GM06990 (cell line): ENCODE measurements around the gene TRIM7.

Experiments used
- DNase-seq: peaks from one replicate; pipeline ENCODE4 v3.0.0-alpha.2; 2011; ENCODE audit not compliant: insufficient read length; ENCODE audit errors: extremely low read depth
- H3K27me3 ChIP-seq: replicated peaks from 2 replicates; pipeline ENCODE4 v1.6.0; 2011; ENCODE audit warnings: low read length; ENCODE audit not compliant: control insufficient read depth, insufficient read depth
- H3K36me3 ChIP-seq: 2 replicates; pipeline ENCODE4 v1.5.1; 2011; ENCODE audit warnings: low read length; ENCODE audit not compliant: control insufficient read depth, insufficient read depth
- H3K4me3 ChIP-seq: replicated peaks from 2 replicates; pipeline ENCODE4 v1.5.1; 2011; ENCODE audit warnings: low read depth, mild to moderate bottlenecking, control low read depth, low read length
- TF ChIP-seq, protein P1 (sequence below): IDR thresholded peaks from 2 replicates; pipeline ENCODE4 v1.5.1; 2011; ENCODE audit warnings: low read length, control low read depth, mild to moderate bottlenecking, inconsistent platforms; ENCODE audit not compliant: insufficient read depth, poor library complexity, severe bottlenecking

Gene TRIM7

DNA sequence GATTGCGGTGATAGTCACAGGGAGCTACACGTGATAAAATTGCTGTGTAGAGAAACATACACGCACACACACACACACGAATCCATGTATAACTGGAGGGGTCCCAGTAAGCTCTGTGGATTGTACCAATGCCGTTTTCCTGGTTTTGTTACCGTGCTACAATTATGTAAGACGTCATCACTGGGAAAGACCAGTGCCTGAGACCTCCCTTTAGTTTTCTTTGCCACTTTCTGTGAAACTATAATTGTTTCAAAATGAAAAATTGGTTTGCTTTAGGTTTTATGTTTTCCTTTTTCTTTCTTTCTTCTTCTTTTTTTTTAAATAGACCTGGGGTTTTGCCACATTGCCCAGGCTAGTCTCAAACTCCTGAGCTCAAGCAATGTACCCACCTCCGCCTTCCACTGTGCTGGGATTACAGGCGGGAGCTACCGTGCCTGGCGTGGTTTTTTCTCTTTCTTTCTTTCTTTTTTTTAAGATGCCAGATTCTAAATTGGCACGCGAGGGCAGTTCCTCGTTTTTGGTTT lies 36.3 kb downstream of the TRIM7 start:
- TF ChIP-seq, protein P1, sequence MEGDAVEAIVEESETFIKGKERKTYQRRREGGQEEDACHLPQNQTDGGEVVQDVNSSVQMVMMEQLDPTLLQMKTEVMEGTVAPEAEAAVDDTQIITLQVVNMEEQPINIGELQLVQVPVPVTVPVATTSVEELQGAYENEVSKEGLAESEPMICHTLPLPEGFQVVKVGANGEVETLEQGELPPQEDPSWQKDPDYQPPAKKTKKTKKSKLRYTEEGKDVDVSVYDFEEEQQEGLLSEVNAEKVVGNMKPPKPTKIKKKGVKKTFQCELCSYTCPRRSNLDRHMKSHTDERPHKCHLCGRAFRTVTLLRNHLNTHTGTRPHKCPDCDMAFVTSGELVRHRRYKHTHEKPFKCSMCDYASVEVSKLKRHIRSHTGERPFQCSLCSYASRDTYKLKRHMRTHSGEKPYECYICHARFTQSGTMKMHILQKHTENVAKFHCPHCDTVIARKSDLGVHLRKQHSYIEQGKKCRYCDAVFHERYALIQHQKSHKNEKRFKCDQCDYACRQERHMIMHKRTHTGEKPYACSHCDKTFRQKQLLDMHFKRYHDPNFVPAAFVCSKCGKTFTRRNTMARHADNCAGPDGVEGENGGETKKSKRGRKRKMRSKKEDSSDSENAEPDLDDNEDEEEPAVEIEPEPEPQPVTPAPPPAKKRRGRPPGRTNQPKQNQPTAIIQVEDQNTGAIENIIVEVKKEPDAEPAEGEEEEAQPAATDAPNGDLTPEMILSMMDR, result no peak
- H3K36me3 ChIP-seq, result no peaks in the 10 kb centered on the region
- no peaks in the 10 kb centered on the region for H3K27me3 ChIP-seq
- H3K4me3 ChIP-seq, result peak overlapping the region; percentile 10; the same call in 1 of the 2 replicates
- DNase-seq, result no peak

DNA sequence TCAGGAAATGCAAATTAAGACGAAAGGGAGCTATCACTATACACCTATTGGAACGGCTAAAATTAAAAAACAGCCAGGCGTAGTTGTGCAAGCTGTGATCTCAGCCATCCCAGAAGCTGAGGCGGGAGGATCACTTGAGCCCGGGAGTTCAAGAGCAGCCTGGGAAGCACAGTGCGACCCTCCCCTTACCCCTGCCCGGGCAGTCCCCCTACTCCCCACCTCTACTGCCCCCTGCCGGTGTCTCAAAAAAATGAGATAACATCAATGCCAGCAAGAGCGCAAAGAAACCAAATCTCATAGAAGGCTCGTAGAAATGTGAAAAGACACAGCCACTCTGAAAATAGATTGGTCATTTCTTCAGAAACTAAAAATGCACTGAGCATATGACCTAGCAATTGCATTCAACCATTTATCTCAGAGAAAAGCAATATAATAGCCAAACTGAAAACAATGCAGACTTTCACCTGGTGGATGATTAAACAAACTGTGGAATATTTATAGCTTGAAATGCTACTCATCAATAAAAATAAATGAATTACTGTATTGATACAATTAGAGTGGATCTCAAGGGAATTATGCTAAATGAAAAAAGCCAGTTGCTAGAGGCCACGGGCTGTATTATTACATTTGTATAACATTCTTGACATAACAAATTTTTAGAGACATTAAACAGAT lies 37.0 kb downstream of the TRIM7 start:
- DNase-seq, result peak; percentile 58

DNA sequence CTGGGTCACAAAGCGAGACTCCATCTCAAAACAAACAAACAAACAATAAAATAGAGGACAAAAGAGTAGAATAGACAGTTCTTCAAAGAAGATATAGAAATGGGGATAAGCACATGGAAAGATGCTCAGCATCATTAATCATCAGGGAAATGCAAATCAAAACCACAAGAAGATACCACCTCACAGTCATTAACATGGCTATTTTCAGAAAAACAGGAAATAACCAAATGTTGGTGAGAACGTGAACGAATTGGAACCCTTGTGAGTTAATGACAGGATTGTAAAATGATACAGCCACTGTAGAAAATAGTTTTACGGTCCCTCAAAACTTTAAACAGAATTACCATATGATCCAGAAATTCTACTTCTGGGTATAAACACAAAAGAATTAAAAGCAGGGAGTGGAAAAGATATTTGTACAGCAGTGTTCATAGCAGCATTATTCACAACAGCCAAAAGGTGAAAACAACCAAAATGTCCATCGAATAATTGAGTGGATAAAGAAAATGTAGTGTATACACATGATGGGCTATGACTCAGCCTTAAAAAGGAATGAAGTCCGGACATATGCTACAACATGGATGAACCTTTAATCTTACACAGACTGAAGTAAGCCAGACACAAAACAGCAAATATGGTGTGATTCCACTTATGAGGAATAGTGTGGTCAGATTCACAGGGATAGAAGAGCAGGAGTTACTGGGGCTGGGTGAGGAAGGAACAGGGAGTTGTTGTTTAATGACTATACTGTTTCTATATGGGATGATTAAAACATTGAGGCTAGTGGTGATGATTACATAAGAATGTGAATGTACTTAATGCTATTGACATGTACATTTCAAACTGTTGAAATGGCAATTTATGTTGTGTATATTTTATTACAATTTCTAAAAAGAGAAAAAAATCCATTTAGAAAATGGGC lies 37.9 kb downstream of the TRIM7 start:
- Histone ChIP-seq H3K36me3 (no peaks in the 10 kb centered on the region), H3K27me3 (no peaks in the 10 kb centered on the region), H3K4me3 (no peak overlapping the region)
- TF ChIP-seq, protein P1, result no peak
- DNase-seq, result no peak

More for the DNA sequence above, 37.0 kb downstream of the TRIM7 start:
- H3K27me3 ChIP-seq, result no peaks in the 10 kb centered on the region
- TF ChIP-seq, protein P1, result peak; percentile 79
- H3K36me3 ChIP-seq, result no peaks in the 10 kb centered on the region
- H3K4me3 ChIP-seq, result peak overlapping the region; percentile 33

DNA sequence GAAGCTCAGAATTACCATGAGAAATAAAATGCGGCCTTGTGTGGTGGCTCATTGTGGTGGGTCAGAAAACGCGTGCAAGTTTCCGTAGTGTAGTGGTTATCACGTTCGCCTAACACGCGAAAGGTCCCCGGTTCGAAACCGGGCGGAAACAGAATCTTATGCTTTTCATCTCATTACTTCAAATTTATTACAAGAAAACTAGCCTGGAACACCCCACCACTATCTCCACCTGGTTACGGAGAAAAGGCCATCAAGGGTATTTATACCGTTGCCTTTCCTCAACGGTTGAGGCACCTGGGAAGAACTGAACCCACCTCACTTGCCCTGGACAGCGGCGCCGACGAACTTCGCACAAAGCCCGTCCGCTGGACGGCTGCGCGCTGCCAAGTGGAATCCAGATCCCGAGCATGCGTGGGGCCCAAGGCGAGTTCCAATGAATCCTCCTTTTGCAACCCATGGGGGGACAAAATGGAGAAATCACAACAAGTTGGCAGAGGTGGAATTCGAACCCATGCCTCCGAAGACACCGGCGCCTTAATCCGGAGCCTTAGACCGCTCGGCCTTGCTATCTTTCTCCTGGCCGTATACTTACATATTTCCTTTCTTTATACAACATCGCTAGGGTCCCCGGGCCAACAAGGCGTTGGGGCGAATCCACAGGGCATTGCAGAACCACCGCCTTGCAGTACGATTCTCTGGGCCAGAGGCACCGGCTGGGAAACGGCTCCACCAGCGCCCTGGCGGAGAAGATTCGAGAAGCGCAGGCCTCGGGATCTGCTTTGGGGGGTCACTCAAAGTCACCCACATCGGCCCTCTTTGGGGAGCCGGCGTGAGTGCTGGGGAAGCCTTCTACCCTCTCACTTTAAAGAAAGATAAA lies 40.7 kb downstream of the TRIM7 start:
- TF ChIP-seq, protein P1, result no peak
- Histone ChIP-seq H3K36me3 (no peaks in the 10 kb centered on the region), H3K27me3 (no peaks in the 10 kb centered on the region), H3K4me3 (no peak overlapping the region)
- peak; percentile 62 for DNase-seq

DNA sequence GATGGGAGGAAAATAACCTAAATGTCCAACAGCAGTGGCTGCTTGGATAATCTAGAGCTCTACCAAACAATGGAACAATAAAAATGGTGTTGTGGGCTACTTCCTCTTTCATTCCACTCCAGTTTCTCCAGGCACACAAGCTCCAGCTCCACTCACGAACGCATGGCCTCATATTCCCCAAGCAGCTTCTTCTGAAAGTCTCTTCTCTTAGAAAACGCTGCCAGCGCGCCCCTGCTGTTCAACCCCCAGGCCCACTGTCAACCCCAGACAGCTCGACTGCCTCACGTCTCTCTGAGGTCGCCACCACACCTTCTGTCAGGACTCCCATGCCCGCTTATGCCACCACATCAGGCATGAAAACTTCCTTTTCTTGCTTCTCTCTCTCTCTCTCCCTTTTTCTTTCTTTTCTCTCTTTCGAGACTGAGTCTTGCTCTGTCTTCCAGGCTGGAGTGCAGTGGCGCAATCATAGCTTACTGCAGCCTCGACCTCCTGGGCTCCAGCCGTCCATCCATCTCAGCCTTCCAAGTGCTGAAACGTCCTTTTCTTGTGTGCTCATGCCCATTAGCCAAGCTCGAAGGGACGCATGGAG lies 41.4 kb downstream of the TRIM7 start:
- peak; percentile 71 for DNase-seq
- peak overlapping the region; percentile 22; the same call in 1 of the 2 replicates for H3K4me3 ChIP-seq

More for the DNA sequence above, 41.4 kb downstream of the TRIM7 start:
- TF ChIP-seq, protein P1, result peak; percentile 18
- Histone ChIP-seq H3K36me3 (no peaks in the 10 kb centered on the region), H3K27me3 (no peaks in the 10 kb centered on the region)
